Chondrocyte (in vitro differentiated cells): Measurements from ENCODE around the gene ZNF385B. TPM values are rescaled to one million over a fixed set of nuclear protein-coding genes. Genes with fewer than 3 reads are reported as not detected.
"Not testable (repeated sequence)": the region's sequence is repeated elsewhere in the genome, so short reads cannot be mapped to it uniquely, and the experiment has no call there.

Experiments
- DNase-seq: peaks from one replicate; pipeline ENCODE4 v3.0.0; 2021; ENCODE audit warnings: mixed read lengths, low spot score
- H3K27ac Mint-ChIP-seq: one replicate; pipeline ENCODE4 v1.8.0; 2021; ENCODE audit warnings: mild to moderate bottlenecking, moderate library complexity, mixed read lengths; ENCODE audit not compliant: unreplicated experiment
- H3K27me3 Mint-ChIP-seq: 2 replicates; pipeline ENCODE4 v1.8.0; 2021; ENCODE audit warnings: low read depth, mixed read lengths
- H3K36me3 Mint-ChIP-seq: 2 replicates; pipeline ENCODE4 v1.8.0; 2021; ENCODE audit warnings: low read depth, mixed read lengths
- H3K4me1 Mint-ChIP-seq: 2 replicates; pipeline ENCODE4 v1.8.0; 2021; ENCODE audit warnings: low read depth, mild to moderate bottlenecking, mixed read lengths
- H3K4me3 Mint-ChIP-seq: one replicate; pipeline ENCODE4 v1.8.0; 2021; ENCODE audit warnings: mild to moderate bottlenecking, moderate library complexity, mixed read lengths; ENCODE audit not compliant: unreplicated experiment
- H3K9me3 Mint-ChIP-seq: 2 replicates; pipeline ENCODE4 v1.8.0; 2021; ENCODE audit warnings: low read depth, mixed read lengths
- CTCF ChIP-seq: fragments of 200-600 bp; sonication (generic); IDR thresholded peaks from 2 replicates; pipeline ENCODE4 v1.5.0; 2021; ENCODE audit warnings: antibody characterized with exemption, mild to moderate bottlenecking, moderate library complexity
- total RNA-seq: library from RNA; stranded (reverse); gene quantifications from 3 replicates; pipeline ENCODE4 v1.2.1, GENCODE V29; 2021

The ZNF385B gene
- total RNA-seq, 1 donor from 2014 or later, result 0.25 TPM

GRCh38 chr2:179461420-179461819 lies 400.0 kb downstream of the ZNF385B start:
- no peak for DNase-seq
- peaks cover 7% of the 10 kb centered on the region for H3K36me3 Mint-ChIP-seq
- H3K27me3 Mint-ChIP-seq, result no peaks in the 10 kb centered on the region
- no peak overlapping the region for H3K4me3 Mint-ChIP-seq
- no peak for TF ChIP-seq CTCF
- peaks cover 33% of the 10 kb centered on the region for H3K9me3 Mint-ChIP-seq
- H3K27ac Mint-ChIP-seq, result peak overlapping the region; percentile 96
- H3K4me1 Mint-ChIP-seq, result peaks cover 15% of the 10 kb centered on the region

GRCh38 chr2:179460181-179460929 lies 401.1 kb downstream of the ZNF385B start:
- peak overlapping the region; percentile 96 for H3K27ac Mint-ChIP-seq
- H3K4me1 Mint-ChIP-seq, result peaks cover 23% of the 10 kb centered on the region
- no peaks in the 10 kb centered on the region for H3K27me3 Mint-ChIP-seq
- no peak for TF ChIP-seq CTCF
- H3K4me3 Mint-ChIP-seq, result no peak overlapping the region
- H3K9me3 Mint-ChIP-seq, result peaks cover 36% of the 10 kb centered on the region
- no peak for DNase-seq
- peaks cover 7% of the 10 kb centered on the region for H3K36me3 Mint-ChIP-seq

- H3K9me3 Mint-ChIP-seq, result peaks cover 25% of the 10 kb centered on the region
- not testable (repeated sequence) for H3K4me3 Mint-ChIP-seq, H3K27me3 Mint-ChIP-seq, H3K36me3 Mint-ChIP-seq, H3K27ac Mint-ChIP-seq, DNase-seq
- peaks cover 40% of the 10 kb centered on the region for H3K4me1 Mint-ChIP-seq
Observed at GRCh38 chr2:179458113-179458512, 403.3 kb downstream of the ZNF385B start.

GRCh38 chr2:179455824-179456223 lies 405.6 kb downstream of the ZNF385B start:
- H3K4me3 Mint-ChIP-seq, result no peak overlapping the region
- no peaks in the 10 kb centered on the region for H3K27me3 Mint-ChIP-seq
- H3K36me3 Mint-ChIP-seq, result peaks cover 3% of the 10 kb centered on the region
- H3K4me1 Mint-ChIP-seq, result peaks cover 33% of the 10 kb centered on the region
- H3K9me3 Mint-ChIP-seq, result peaks cover 19% of the 10 kb centered on the region
- H3K27ac Mint-ChIP-seq, result peak overlapping the region; percentile 83
- no peak for TF ChIP-seq CTCF
- no peak for DNase-seq

GRCh38 chr2:179455172-179455524 lies 406.3 kb downstream of the ZNF385B start:
- Mint-ChIP-seq H3K27ac (peak overlapping the region; percentile 83), H3K27me3 (no peaks in the 10 kb centered on the region), H3K4me1 (peaks cover 27% of the 10 kb centered on the region), H3K4me3 (no peak overlapping the region), H3K36me3 (no peaks in the 10 kb centered on the region), H3K9me3 (peaks cover 13% of the 10 kb centered on the region)
- TF ChIP-seq CTCF, result no peak
- no peak for DNase-seq
